Liver (tissue), 9 donors: ENCODE results near the gene SERP2. TPM values are rescaled to one million over a fixed set of nuclear protein-coding genes. Genes with fewer than 3 reads are reported as not detected.

Source experiments
- DNase-seq: peaks from one replicate; pipeline ENCODE4 v3.0.0-alpha.2; 2017; ENCODE audit warnings: low spot score
- H3K27ac ChIP-seq, 2 donors: one replicate each; pipeline ENCODE4 v1.7.0; 2013; ENCODE audit warnings: inconsistent platforms in 2 of 2, low read length in 2 of 2, control low read depth in 1 of 2, low read depth in 1 of 2, mild to moderate bottlenecking in 1 of 2
- H3K27me3 ChIP-seq, 4 donors: one replicate each; pipeline versions ENCODE4 v1.6.1 to v1.7.0; 2013; ENCODE audit warnings: low read length in 3 of 4, inconsistent platforms in 1 of 4, mild to moderate bottlenecking in 1 of 4, moderate library complexity in 1 of 4; ENCODE audit not compliant: control insufficient read depth in 4 of 4, insufficient read depth in 4 of 4
- H3K36me3 ChIP-seq, 4 donors: one replicate each; pipeline versions ENCODE4 v1.6.1 to v1.7.0; 2013; ENCODE audit warnings: low read length in 3 of 4, mild to moderate bottlenecking in 3 of 4, low read depth in 1 of 4, moderate library complexity in 1 of 4; ENCODE audit not compliant: control insufficient read depth in 4 of 4, insufficient read depth in 3 of 4
- H3K4me1 ChIP-seq, 4 donors: one replicate each; pipeline versions ENCODE4 v1.6.1 to v1.7.0; 2013; ENCODE audit warnings: low read length in 3 of 4, mild to moderate bottlenecking in 3 of 4, moderate library complexity in 1 of 4; ENCODE audit not compliant: control insufficient read depth in 4 of 4, insufficient read depth in 4 of 4
- H3K4me3 ChIP-seq, 3 donors: one replicate each; pipeline versions ENCODE4 v1.6.1 to v1.7.0; 2013; ENCODE audit warnings: low read length in 3 of 3, control low read depth in 1 of 3, low read depth in 1 of 3, mild to moderate bottlenecking in 1 of 3
- H3K9ac ChIP-seq, 2 donors: one replicate each; pipeline ENCODE4 v1.7.0; 2013; ENCODE audit warnings: low read length in 2 of 2, mild to moderate bottlenecking in 2 of 2, moderate library complexity in 2 of 2, control low read depth in 1 of 2, low read depth in 1 of 2
- H3K9me3 ChIP-seq, 4 donors: one replicate each; pipeline versions ENCODE4 v1.6.1 to v1.7.0; 2013; ENCODE audit warnings: low read length in 3 of 4; ENCODE audit not compliant: control insufficient read depth in 4 of 4
- EGR1 ChIP-seq, 2 donors: IDR thresholded peaks; 2 replicates each; pipeline ENCODE4 v1.6.1; 2016 to 2018; ENCODE audit warnings: antibody characterized with exemption in 2 of 2, low read depth in 2 of 2
- FOXA1 ChIP-seq: IDR thresholded peaks from 2 replicates; pipeline ENCODE4 v1.6.1; 2016; ENCODE audit warnings: antibody characterized with exemption
- FOXA2 ChIP-seq: IDR thresholded peaks from 2 replicates; pipeline ENCODE4 v1.6.1; 2016; ENCODE audit warnings: antibody characterized with exemption
- GABPA ChIP-seq, 2 donors: IDR thresholded peaks in 1 of 2; conservative IDR thresholded peaks in 1 of 2; 2 replicates each; pipeline ENCODE4 v1.6.1; 2016; ENCODE audit warnings: antibody characterized with exemption in 2 of 2, mild to moderate bottlenecking in 1 of 2, moderate library complexity in 1 of 2
- HNF4A ChIP-seq, 2 donors: conservative IDR thresholded peaks; 2 replicates each; pipeline ENCODE4 v1.6.1; 2016; ENCODE audit warnings: antibody characterized with exemption in 2 of 2, mild to moderate bottlenecking in 2 of 2
- HNF4G ChIP-seq: IDR thresholded peaks from 2 replicates; pipeline ENCODE4 v1.6.1; 2016; ENCODE audit warnings: antibody characterized with exemption
- JUND ChIP-seq, 2 donors: IDR thresholded peaks; 2 replicates each; pipeline ENCODE4 v1.6.1; 2016; ENCODE audit warnings: antibody characterized with exemption in 2 of 2
- NR2F2 ChIP-seq: IDR thresholded peaks from 2 replicates; pipeline ENCODE4 v1.6.1; 2016; ENCODE audit warnings: antibody characterized with exemption
- RAD21 ChIP-seq, 2 donors: IDR thresholded peaks; 2 replicates each; pipeline ENCODE4 v1.6.1; 2016; ENCODE audit warnings: antibody characterized with exemption in 2 of 2, mild to moderate bottlenecking in 2 of 2
- RXRA ChIP-seq, 2 donors: IDR thresholded peaks; 2 replicates each; pipeline ENCODE4 v1.6.1; 2017 to 2018; ENCODE audit warnings: antibody characterized with exemption in 2 of 2, mild to moderate bottlenecking in 1 of 2
- SP1 ChIP-seq: IDR thresholded peaks from 2 replicates; pipeline ENCODE4 v1.6.1; 2018; ENCODE audit warnings: antibody characterized with exemption, mild to moderate bottlenecking
- TAF1 ChIP-seq: conservative IDR thresholded peaks from 2 replicates; pipeline ENCODE4 v1.6.1; 2016; ENCODE audit warnings: antibody characterized with exemption, mild to moderate bottlenecking
- YY1 ChIP-seq: IDR thresholded peaks from 2 replicates; pipeline ENCODE4 v1.6.1; 2016; ENCODE audit warnings: antibody characterized with exemption, mild to moderate bottlenecking
- WGBS: extraction: QIAGEN DNeasy Blood & Tissue Kit; methylation state at CpG from one replicate; pipeline ENCODE4 v1.1.7; 2013; 5-methylcytosine and 5-hydroxymethylcytosine counted together
- polyA plus RNA-seq, 2 donors: library from polyadenylated mRNA; stranded (reverse) in 1 of 2; unstranded in 1 of 2; fragments of 200-250 nt in 1 of 2; fragments of >200 nt in 1 of 2; fragmentation: Nextera tagmentation in 1 of 2; extraction: Ambion mirVana in 1 of 2; gene quantifications; one replicate each; pipeline versions ENCODE4 v1.2.1 to v1.2.3, GENCODE V29; 2013 to 2015
- total RNA-seq, 2 donors: library from RNA; depleted of rRNA; stranded (reverse); fragments of >200 nt; gene quantifications; one replicate each; pipeline ENCODE4 v1.2.3, GENCODE V29; 2014
- TF ChIP-seq, protein P1 (sequence below): fragments of 150-350 bp; IDR thresholded peaks from 2 replicates; pipeline ENCODE4 v1.5.1; 2017; ENCODE audit warnings: improper control_type of control experiment, low read depth, low read length; ENCODE audit not compliant: missing input control
- TF ChIP-seq, protein P2 (sequence below): IDR thresholded peaks from 2 replicates; pipeline ENCODE4 v1.6.1; 2016; ENCODE audit warnings: antibody characterized with exemption
- TF ChIP-seq, protein P3 (sequence below): IDR thresholded peaks from 2 replicates; pipeline ENCODE4 v1.6.1; 2016; ENCODE audit warnings: antibody characterized with exemption
- TF ChIP-seq, protein P4 (sequence below): IDR thresholded peaks from 2 replicates; pipeline ENCODE4 v1.6.1; 2016; ENCODE audit warnings: antibody characterized with exemption, mild to moderate bottlenecking
- TF ChIP-seq, protein P5 (sequence below): IDR thresholded peaks from 2 replicates; pipeline ENCODE4 v1.6.1; 2016; ENCODE audit warnings: antibody characterized with exemption
- donor health status: healthy.
- donor health status: healthy.
- donor health status: healthy.
- donor health status: healthy.
- donor health status: healthy.

The SERP2 gene
- total and polyA plus RNA-seq, 4 donors: 2.0 to 4.6 (median 3.6) TPM

DNA sequence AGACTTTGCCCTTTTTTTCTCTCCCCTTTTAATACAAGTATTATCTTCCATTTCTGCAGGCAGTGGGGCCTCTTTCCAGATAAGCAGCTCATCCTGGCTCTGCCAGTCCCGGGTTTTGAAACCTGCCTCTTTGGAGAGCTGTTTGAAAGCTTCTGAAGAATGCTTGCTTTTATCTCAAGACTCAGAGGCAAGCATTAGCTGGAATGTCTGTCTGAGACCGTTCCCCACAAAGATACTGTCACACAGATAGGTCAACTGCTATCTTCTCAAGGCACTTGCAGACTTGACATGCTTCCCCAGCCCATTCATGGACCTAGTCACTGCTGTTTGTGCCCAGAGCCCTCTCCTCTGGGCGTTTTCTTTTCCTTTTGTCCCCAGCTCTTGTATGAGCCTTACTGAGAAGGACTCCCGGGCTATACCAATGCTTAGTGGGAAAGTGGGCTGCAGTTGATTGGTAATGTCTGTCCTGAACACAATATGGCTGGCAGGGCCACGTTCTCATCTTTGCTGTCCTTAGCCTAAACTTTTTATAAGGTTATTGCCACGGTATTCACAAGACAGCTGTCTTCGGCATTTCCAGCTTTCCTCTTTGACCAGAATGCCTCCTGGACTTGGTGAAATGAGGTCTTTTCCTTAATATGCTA lies 13.4 kb downstream of the SERP2 start:
- no peaks in the 10 kb centered on the region for H3K9me3 ChIP-seq
- no peaks in the 10 kb centered on the region for H3K27me3 ChIP-seq
- no peak overlapping the region for H3K9ac ChIP-seq
- H3K4me3 ChIP-seq: no peak overlapping the region
- no peak for DNase-seq
- TF ChIP-seq, protein P1, sequence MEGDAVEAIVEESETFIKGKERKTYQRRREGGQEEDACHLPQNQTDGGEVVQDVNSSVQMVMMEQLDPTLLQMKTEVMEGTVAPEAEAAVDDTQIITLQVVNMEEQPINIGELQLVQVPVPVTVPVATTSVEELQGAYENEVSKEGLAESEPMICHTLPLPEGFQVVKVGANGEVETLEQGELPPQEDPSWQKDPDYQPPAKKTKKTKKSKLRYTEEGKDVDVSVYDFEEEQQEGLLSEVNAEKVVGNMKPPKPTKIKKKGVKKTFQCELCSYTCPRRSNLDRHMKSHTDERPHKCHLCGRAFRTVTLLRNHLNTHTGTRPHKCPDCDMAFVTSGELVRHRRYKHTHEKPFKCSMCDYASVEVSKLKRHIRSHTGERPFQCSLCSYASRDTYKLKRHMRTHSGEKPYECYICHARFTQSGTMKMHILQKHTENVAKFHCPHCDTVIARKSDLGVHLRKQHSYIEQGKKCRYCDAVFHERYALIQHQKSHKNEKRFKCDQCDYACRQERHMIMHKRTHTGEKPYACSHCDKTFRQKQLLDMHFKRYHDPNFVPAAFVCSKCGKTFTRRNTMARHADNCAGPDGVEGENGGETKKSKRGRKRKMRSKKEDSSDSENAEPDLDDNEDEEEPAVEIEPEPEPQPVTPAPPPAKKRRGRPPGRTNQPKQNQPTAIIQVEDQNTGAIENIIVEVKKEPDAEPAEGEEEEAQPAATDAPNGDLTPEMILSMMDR: no peak
- TF ChIP-seq, protein P2, sequence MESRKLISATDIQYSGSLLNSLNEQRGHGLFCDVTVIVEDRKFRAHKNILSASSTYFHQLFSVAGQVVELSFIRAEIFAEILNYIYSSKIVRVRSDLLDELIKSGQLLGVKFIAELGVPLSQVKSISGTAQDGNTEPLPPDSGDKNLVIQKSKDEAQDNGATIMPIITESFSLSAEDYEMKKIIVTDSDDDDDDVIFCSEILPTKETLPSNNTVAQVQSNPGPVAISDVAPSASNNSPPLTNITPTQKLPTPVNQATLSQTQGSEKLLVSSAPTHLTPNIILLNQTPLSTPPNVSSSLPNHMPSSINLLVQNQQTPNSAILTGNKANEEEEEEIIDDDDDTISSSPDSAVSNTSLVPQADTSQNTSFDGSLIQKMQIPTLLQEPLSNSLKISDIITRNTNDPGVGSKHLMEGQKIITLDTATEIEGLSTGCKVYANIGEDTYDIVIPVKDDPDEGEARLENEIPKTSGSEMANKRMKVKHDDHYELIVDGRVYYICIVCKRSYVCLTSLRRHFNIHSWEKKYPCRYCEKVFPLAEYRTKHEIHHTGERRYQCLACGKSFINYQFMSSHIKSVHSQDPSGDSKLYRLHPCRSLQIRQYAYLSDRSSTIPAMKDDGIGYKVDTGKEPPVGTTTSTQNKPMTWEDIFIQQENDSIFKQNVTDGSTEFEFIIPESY: no peak
- no peak for TF ChIP-seq RAD21 (IDR thresholded peaks at IDR 0.05)
- TF ChIP-seq YY1: no peak
- TF ChIP-seq JUND (IDR thresholded peaks at IDR 0.05): no peak
- no peak for TF ChIP-seq HNF4A (conservative IDR thresholded peaks at IDR 0.05)
- TF ChIP-seq, protein P3, sequence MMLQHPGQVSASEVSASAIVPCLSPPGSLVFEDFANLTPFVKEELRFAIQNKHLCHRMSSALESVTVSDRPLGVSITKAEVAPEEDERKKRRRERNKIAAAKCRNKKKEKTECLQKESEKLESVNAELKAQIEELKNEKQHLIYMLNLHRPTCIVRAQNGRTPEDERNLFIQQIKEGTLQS: no peak
- TF ChIP-seq, protein P4, sequence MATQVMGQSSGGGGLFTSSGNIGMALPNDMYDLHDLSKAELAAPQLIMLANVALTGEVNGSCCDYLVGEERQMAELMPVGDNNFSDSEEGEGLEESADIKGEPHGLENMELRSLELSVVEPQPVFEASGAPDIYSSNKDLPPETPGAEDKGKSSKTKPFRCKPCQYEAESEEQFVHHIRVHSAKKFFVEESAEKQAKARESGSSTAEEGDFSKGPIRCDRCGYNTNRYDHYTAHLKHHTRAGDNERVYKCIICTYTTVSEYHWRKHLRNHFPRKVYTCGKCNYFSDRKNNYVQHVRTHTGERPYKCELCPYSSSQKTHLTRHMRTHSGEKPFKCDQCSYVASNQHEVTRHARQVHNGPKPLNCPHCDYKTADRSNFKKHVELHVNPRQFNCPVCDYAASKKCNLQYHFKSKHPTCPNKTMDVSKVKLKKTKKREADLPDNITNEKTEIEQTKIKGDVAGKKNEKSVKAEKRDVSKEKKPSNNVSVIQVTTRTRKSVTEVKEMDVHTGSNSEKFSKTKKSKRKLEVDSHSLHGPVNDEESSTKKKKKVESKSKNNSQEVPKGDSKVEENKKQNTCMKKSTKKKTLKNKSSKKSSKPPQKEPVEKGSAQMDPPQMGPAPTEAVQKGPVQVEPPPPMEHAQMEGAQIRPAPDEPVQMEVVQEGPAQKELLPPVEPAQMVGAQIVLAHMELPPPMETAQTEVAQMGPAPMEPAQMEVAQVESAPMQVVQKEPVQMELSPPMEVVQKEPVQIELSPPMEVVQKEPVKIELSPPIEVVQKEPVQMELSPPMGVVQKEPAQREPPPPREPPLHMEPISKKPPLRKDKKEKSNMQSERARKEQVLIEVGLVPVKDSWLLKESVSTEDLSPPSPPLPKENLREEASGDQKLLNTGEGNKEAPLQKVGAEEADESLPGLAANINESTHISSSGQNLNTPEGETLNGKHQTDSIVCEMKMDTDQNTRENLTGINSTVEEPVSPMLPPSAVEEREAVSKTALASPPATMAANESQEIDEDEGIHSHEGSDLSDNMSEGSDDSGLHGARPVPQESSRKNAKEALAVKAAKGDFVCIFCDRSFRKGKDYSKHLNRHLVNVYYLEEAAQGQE: no peak
- TF ChIP-seq GABPA (IDR thresholded peaks at IDR 0.05 in 1 of 2, conservative IDR thresholded peaks at IDR 0.05 in 1 of 2): no peak
- TF ChIP-seq TAF1: no peak
- no peak for TF ChIP-seq HNF4G
- no peak for TF ChIP-seq RXRA (IDR thresholded peaks at IDR 0.05)
- TF ChIP-seq EGR1 (IDR thresholded peaks at IDR 0.05; ENCODE audit: low read depth in 2 of 2): no peak
- TF ChIP-seq FOXA1: no peak
- no peak for TF ChIP-seq SP1
- TF ChIP-seq NR2F2: no peak
- TF ChIP-seq, protein P5, sequence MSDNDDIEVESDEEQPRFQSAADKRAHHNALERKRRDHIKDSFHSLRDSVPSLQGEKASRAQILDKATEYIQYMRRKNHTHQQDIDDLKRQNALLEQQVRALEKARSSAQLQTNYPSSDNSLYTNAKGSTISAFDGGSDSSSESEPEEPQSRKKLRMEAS: no peak
- TF ChIP-seq FOXA2: no peak
- H3K36me3 ChIP-seq: no peaks in the 10 kb centered on the region
- peaks cover 6 to 25% (median 23%) of the 10 kb centered on the region in 4 donors for H3K4me1 ChIP-seq
- H3K27ac ChIP-seq: no peak overlapping the region
- whole genome bisulfite sequencing: 85% methylated on average over 7 of the region's 7 CpGs
